GM21576 (cell line): ENCODE results near the gene FLNC.

Source experiments
- ATAC-seq: cut with Tn5 transposase; IDR thresholded peaks from one replicate; pipeline ENCODE4 v1.9.1; 2021; ENCODE audit warnings: mild to moderate bottlenecking, moderate library complexity; ENCODE audit not compliant: unreplicated experiment

Gene FLNC

DNA sequence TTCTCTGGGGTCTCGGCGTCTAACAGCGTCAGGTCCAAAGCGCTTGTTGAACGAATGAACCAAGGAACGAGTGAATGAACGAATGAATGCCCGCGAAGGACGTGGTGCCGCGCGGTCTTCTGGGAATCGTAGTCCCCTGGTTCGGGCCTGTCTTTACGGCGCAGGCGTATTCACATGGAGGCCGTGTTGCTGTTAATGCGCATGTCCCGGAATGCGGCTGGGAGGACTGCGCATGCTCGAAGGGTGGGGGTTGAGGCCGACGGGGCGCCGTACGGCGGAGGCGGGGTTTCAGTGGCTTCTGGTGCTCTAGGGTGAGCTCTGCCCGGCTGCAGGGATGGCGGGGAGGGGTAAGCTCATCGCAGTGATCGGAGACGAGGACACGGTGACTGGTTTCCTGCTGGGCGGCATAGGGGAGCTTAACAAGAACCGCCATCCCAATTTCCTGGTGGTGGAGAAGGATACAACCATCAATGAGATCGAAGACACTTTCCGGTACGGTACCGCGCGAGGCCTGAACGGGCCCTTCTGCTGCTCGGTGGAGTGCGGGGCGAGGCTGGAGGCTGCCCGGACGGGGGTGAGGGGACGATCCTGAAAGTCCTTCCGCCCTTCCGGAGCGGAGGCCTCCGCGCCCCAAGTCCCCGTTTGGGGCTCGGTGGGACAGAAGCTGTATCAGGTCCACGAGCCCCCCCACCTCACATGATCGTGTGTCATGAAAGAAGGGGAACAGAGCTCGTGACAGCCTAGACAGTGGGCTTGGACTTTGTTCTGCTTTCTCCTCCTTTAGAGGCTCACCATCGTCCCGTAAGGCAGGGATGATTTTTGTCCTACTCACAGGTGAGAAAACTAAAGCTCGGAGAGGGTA, 32.6 kb downstream of the FLNC start, which contains the start of gene ATP6V1F:
TSS of gene ATP6V1F (plus strand) at position 286 of the 862 bp plus-strand sequence. CDS start at position 335, 49 bp downstream.
- peak; percentile 87 for ATAC-seq

DNA sequence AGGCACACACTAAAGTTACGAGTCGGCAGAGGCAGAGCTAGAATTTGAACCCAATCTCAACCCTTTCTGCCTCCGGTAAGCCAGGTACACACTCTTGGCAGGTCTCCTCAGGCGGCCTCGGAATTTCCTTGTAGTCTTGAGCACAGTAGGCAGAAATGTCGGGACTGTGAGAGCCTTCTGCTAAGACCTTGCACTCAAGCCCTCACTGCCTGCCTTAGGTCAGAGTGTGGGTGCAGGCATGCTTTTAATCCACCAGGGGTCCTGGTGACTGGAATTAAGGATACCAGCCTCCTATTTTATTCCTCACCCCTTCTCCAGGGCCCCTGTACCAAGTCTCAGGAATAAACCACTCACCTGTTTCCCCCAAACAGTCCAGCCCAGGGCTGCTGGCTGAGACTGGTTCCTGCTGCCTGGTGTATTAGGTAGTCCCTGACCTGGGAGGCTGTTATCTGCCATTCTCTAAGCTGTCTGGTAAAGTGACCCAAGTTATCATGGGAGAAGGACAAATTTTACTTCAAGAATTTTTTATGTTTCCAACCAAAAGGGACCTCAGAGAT, 33.3 kb downstream of the FLNC start:
- peak; percentile 26 for ATAC-seq

DNA sequence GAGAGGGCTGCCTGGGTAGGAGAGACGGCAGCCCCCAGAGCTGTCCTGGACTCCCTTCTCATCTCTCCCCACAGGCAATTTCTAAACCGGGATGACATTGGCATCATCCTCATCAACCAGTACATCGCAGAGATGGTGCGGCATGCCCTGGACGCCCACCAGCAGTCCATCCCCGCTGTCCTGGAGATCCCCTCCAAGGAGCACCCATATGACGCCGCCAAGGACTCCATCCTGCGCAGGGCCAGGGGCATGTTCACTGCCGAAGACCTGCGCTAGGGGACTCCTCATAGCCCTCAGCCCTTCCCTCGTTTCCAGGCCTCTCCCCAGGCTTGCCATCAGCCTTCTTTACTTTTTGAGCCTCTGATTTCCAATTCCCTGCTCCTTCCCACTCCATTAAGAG, 35.1 kb downstream of the FLNC start:
- ATAC-seq, result no peak

DNA sequence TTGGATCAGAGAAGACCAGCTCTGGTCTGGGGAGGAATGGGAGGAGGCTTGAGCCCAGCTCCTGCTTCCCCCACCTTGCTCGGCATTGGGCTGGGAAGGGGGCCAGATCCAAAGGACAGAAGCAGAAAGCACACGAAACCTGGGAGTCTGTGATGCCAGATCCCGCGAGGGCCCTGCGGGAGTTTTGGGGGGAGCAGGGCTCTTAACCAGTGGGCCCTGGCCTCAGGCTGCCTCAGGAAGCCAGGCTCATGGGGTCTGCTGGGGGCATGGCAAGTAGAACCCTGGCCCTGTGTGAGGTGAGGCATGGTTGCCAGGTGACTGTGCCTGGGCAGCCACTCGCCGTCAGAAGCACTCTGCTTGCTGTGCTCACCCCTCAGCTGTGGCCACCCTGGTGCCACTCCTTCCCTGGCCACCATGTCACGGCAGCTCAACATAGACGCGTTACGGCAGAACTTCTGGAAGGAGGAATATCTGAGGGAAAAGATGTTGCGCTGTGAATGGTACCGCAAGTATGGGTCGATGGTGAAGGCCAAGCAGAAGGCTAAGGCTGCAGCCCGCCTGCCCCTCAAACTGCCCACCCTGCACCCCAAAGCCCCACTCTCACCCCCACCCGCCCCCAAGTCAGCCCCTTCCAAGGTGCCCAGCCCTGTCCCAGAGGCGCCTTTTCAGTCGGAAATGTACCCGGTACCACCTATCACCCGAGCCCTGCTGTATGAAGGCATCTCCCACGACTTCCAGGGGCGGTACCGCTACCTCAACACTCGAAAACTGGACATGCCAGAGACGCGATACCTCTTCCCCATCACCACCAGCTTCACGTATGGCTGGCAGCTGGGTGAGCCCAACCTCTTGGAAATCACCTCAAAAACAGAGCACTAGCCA, 36.0 kb downstream of the FLNC start:
- no peak for ATAC-seq

DNA sequence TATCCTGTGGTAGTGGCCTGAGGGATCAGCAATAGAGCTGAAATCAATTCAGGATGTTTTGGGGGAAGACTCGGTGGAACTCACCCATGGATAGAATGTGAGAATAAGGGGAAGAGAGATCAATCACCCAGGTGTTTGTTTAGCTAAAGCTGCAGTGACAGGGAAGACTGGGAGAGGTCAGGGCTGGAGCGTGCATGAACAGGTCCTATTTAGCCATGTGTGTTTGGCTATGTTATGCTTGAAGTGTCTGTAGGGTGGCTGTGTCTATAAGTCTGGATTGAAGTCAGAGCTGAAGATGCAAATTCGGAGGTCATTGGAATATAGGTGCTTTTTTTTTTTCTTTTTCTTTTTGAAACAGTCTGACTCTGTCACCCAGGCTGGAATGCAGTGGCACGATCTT, 37.0 kb downstream of the FLNC start:
- ATAC-seq, result no peak

DNA sequence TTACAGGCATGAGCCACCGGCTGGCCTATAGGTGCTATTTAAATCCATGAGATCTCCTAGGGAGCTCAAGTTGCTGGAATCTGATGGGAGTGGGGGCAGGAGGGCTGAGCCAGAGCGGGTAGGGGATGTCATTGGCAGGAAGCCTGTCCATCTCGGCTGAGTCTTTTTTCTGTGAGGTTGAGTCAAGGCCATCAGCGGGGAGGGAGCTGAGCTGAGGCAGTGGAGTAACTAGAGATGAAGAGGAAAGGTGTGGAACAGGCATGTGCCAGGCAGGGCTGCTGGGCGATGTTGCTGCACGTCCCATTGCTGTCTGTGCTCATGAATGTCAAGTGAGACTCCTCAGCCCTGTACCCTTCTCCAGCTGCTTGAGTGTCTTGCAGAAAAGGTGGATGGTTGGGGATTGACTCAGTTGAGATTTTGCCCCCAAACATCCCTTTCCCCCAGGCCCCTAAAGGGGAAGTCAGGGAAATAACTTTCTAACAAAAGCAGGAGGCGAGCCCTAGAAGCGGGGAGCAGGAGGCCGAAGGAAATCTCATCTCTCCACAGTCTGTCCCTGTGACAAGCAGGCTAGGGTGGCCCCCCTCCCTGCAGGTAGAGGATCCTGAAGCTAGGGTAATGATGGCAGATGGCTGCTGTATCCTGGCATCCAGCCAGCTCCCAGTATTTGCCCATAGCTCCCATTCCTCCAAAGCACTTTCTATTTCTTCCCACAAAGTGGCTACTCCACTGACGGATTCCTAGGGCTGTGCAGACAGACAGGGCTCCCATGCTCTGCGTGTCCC, 37.8 kb downstream of the FLNC start:
- ATAC-seq, result no peak

DNA sequence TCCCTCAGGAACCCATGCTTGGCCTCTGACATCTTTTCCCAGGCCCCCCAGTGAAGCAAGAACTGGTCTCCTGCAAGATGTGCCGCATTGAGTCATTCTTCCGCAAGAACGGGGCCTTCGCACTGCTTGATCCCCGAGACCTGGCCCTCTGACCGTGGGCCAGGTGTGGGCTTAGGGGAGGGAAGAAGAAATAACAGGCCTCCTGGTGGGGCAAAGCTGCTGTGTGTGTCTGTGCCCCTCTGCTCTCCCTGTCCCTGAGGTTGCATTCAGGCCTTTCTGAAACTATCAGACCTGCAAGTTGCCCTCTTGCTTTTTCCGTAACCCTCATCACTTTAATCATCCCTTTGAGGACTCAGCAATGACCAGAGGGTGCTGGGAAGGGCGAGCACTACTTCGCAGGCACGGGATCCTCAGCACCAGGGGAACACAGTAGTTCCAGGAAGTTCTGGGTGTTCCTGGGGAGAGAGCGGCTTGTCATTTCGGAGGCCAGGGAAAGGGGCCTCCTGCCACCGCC, 38.5 kb downstream of the FLNC start:
- no peak for ATAC-seq

DNA sequence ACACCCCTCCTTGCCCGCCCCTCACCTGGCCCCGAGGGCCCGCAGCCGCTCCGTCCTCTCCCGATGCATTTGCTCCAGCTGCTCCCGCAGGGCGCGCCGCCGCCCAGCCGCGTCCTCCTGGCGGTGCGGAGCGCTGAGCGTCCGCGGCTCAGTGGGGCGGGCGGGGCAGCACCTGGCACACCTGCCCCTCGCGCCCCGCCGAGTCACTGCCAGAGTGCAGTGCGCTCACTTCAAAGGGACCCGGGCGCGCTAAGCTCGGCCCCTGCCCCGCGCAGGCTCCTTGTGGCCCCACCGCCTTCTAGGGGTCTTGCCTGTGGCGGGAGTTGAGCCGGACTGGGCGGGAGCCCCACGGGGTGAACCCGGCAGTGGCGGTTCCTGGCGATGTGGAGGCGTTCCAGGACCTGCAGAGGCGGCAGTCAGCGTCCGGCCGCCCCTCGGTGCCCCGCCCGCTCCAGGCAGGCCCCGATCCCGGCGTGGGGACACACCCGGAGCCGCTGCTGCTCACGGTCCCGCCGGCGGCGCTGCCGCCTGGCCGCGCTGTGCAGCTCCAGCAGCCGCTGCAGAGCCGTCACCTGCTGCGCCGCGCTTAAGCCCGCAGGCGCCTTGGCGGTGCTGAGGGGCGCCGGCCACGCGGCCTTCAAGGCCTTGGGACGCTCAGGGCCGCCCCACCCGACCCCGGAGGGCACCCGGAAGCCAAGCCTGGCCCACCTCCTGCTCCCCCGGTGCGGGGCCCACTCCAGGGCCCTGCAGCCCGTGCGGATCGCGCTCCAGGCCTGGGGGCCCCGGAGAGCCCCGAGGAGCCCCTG, 39.1 kb downstream of the FLNC start:
- ATAC-seq, result peak; percentile 61

DNA sequence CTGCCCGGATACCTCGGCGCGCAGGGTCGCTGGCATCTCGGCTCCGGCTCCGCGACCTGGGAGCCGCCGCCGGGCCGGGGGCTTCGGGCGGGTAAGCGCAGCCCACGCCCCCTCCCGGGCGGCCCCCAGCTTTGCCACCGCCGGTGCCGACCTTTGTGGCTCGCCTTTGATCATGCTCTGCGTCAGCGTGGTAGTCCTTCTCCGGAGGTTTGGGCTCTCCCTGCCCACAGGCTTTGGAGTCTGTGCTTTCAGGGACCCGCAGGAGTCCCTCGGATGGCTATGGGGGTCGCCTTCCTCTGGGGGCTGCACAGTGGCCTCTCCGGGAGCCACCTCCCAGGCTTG, 39.7 kb downstream of the FLNC start:
- ATAC-seq, result no peak

DNA sequence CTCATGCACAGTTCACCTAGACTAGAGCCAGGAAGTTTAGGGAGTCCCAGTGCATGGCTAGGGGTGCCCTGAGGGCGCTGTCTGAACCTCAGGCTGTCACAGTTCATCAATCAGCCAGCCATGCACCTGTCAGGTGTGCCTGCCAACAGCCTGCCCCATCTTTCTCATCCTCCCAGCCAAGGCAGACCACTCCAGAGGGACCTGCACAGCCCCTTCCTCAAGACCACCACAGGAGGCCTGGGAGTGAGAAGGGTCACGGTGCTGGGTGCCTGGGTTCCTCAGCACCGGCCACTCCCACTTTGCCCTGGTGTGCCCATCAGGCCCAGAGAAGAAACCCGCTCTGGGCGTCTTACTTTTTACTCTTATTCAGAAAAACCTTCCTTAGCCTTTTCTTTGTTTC, 40.8 kb downstream of the FLNC start:
- ATAC-seq, result no peak

DNA sequence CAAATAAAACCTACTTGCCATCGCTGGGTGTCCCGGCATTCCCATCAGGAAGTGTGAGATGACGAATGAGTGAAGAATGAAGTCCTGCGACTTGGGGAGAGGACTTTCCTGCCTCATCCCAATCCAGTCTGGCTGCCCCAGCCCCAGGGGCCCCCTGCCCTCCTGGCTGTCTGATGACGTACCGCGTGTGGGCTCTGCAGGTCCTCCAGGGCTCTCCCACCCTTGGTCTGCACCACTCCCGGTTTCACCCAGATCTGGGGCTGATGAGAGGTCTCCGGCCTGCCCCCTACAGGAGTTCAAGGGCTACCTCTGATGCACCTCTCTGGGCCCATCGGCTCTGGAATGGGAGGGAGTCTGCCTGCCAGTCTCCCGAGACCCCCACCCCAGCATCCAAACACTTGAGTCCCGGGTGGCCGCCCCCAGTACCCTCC, 42.2 kb downstream of the FLNC start:
- ATAC-seq, result no peak

DNA sequence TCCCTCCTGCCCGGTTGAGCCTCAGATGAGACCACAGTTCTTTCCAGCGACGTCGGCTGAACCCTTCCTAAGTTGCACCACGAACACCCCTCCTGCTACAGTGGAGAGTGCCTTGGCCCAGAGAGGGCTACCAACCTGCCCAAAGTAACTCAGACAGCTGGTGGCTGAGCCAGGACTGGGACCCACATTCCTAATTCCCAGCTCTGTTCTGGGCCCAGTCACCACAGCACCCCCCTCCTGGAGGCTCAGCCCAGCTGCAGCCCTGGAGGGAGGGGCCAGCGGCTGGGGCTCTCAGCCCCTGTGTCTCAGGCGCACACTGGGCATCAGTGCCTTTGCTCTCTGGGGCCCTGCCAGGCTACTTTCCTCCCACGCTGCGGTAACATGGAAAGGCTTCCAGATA, 43.0 kb downstream of the FLNC start:
- no peak for ATAC-seq

DNA sequence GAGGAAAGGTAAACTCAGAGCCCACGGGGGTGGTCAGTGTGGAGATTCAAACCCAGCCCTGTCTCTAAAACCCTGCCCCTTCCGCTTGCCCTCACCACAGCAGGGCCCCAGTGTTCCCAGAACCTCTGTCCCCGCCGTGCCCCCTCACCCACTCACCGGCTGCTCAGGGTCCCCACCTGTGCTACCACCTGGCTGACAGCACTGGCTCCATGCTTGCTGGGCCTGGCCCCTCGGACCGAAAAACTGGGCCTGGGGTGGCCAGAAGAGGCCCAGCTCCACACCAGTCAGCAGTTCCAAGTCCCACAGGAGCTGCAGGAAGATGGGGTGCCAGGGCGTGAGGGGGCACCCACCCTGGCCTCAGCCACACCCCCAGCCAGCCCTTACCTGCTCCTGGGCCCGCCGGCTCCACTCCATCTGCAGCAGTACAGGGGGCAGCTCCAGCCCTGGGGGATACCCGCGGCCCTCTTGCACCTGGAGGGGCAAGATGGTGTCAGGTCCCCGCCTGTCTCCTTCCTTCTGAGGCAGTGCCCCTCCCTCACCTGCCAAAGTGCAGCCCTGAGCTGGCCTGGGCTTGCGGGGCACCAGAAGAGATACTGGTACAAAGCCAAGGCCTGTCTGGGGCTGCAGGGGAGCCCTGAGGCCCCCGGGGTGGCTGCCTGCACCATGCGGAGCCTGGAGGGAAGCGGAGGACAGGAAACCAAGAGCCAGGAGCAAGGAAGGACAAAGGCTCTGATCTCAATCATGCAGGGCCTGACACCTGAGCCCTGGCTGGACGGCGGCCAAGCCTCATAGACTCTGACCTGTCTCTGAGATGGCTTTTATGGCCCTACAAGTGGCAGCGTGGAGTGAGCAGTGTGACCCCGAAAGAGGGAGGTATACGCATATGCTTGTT, 44.2 kb downstream of the FLNC start:
- no peak for ATAC-seq

DNA sequence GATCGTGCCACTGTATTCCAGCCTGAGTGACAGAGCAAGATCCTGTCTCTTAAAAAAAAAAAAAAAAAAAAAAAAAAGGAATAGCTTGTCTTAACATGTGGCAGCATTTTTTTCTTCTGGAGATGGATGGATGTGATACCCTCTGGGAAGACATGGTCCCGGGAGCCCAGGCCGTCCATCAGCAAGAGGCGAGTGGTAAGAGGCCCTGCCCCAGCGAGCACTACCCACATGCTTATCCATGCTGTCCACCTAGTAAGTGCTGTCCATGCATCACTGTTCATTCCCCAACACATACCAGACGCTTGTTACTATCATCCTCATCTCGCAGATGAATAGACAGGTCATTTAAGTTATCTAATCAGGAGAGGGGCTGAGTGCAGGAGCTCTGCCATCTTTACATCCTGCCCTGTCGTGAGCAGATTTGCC, 45.3 kb downstream of the FLNC start:
- no peak for ATAC-seq

DNA sequence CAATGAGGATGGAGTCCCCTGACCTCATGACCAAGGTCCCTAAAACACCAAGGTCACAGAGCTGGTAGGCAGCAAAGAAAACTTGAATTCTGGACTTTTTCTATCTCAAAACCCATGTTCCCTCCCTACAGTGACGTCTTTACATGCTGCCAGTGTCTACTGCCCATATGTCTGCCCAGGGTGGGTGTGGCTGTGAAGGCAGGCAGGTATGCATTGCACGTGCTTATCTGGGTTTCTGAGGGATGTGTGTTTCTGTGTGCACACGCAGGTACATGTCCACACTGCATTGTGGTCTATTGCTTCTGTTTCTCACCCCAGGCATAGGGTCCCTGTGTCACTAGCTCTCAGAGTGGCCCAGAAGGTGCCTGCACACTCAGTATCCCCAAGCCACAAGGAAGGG, 45.9 kb downstream of the FLNC start:
- no peak for ATAC-seq

DNA sequence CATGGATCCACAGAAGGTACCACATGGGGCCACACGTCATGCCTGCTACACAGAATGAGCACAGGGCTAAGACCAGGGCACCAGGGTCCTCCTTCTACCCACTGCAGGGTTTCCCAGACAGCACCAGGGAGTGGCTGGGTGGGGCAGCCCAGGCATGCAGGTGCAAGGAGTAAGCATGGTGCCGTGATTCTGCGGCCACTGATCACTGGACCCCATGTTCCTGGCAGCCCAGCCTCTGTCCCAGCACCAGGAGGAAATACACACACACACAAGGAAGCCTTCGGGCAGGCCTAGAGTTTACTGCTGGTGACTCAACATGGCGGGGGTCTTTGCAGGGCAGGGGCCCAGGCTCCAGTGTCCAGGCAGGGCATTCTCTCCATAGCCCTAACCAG, 46.4 kb downstream of the FLNC start:
- no peak for ATAC-seq

DNA sequence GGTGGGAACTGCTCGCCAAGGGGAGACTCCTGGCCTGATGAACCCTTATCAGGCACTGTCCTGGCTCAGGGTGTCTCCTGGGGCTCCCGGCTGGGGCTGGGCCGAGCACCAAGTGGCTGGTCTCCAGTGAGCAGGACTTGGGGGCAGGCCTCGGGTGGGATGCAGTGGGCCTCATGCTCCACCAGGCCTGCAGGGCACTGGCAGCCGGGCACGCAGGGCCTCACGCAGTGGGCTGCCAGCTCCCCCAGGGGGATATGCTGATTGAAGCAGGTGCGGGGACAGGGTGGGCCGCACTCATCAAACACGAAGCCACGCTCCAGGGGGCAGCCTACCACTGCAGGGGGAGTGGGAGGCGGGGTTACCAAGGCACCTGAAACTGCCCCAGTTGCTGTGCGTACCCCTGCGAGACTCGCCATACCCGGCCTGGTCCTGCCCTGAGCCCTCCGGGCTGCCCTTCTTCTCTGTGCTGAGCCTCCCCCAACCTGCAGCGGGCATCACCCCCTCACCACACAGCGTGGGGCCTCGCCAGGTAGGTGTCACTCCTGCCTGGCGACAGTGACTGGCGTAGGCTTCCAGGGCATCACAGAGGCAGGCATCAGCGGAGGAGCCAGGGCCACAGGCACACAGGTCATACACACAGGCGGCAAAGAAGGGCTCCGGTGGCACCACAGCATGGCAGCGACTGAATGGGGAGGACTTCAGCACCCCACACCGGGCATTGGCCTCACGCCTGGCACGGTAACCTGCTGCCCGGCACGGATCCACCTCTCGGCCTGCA, 47.0 kb downstream of the FLNC start:
- ATAC-seq, result no peak

DNA sequence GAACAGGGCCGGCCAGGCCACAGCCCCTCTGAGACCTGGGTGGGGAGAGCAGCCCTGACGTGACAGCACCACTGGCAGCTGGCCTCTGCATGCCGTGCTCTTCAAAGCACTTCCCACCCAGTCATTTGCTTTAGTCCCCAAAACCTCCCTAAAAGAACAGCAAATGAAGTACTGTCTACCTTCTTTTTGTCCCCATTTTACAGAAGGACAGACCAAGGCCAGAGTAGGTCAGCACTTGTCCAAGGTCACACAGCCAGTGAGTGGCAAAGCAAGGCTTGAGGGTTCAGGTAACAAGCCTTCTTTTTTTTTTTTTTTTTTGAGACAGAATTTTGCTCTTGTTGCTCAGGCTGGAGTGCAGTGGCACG, 47.5 kb downstream of the FLNC start:
- no peak for ATAC-seq
